H1 (cell line): ENCODE measurements around the gene SPR. TPM values are rescaled to one million over a fixed set of nuclear protein-coding genes. Genes with fewer than 3 reads are reported as not detected.

Experiments
- EZH2 ChIP-seq: fragments of 200-600 bp; sonication (generic); IDR thresholded peaks from 2 replicates; pipeline ENCODE4 v1.7.1; 2012; ENCODE audit warnings: low read depth, mild to moderate bottlenecking, moderate library complexity, low read length, inconsistent platforms; ENCODE audit not compliant: severe bottlenecking
- polyA plus RNA-seq, 7 experiments: library from polyadenylated mRNA; depleted of rRNA in 3 of 7; stranded (reverse) in 5 of 7; unstranded in 2 of 7; fragments of >200 nt in 5 of 7; fragments of 200-250 nt in 2 of 7; gene quantifications; 1 replicate in 5 of 7; 2 replicates in 1 of 7; 4 replicates in 1 of 7; pipeline versions ENCODE4 v1.2.1 to v1.2.3, GENCODE V29; 2011 to 2013; ENCODE audit warnings: missing spikeins in 2 of 7, mixed read lengths in 2 of 7
- total RNA-seq: library from RNA; stranded (reverse); fragmentation: NEBNext Ultra II Directional; extraction: Animal tissue kit (Norgen Biotek cat#: 25700); gene quantifications from 2 replicates; pipeline ENCODE4 v1.2.1, GENCODE V29; 2021

SPR gene
- total and polyA plus RNA-seq, 2 of the 8 experiments (the other 6 are each of a cell fraction or from before 2014, with no cell fraction given): 4.5 to 11.5 TPM

- no peak for TF ChIP-seq EZH2
Measured at GRCh38 chr2:72933646-72934151, 46.5 kb downstream of the SPR start (continued).
